Endothelial cell (in vitro differentiated cells): ENCODE results near the gene CDC42BPA. TPM values are rescaled to one million over a fixed set of nuclear protein-coding genes. Genes with fewer than 3 reads are reported as not detected.

Source experiments
- DNase-seq: peaks from one replicate; pipeline ENCODE4 v3.0.0; 2021; ENCODE audit warnings: low spot score
- H3K27ac Mint-ChIP-seq: one replicate; pipeline ENCODE4 v1.8.0; 2021; ENCODE audit warnings: mixed read lengths, inconsistent platforms; ENCODE audit not compliant: unreplicated experiment
- H3K27me3 Mint-ChIP-seq: one replicate; pipeline ENCODE4 v1.8.0; 2021; ENCODE audit warnings: mild to moderate bottlenecking, moderate library complexity, mixed read lengths, inconsistent platforms; ENCODE audit not compliant: unreplicated experiment
- H3K36me3 Mint-ChIP-seq: one replicate; pipeline ENCODE4 v1.8.0; 2021; ENCODE audit warnings: mild to moderate bottlenecking, low read depth, mixed read lengths, inconsistent platforms; ENCODE audit not compliant: unreplicated experiment
- H3K4me1 Mint-ChIP-seq: one replicate; pipeline ENCODE4 v1.8.0; 2021; ENCODE audit warnings: mild to moderate bottlenecking, mixed read lengths, inconsistent platforms; ENCODE audit not compliant: unreplicated experiment
- H3K4me3 Mint-ChIP-seq: one replicate; pipeline ENCODE4 v1.8.0; 2021; ENCODE audit warnings: mild to moderate bottlenecking, mixed read lengths, inconsistent platforms; ENCODE audit not compliant: unreplicated experiment
- H3K9me3 Mint-ChIP-seq: one replicate; pipeline ENCODE4 v1.8.0; 2021; ENCODE audit warnings: mixed read lengths, inconsistent platforms; ENCODE audit not compliant: unreplicated experiment
- total RNA-seq: library from RNA; stranded (reverse); fragmentation: NEBNext Ultra II Directional; extraction: Animal tissue kit (Norgen Biotek cat#: 25700); gene quantifications from one replicate; pipeline ENCODE4 v1.2.1, GENCODE V29; 2021; ENCODE audit not compliant: unreplicated experiment
- TF ChIP-seq, protein P1 (sequence below): fragments of 200-600 bp; sonication (generic); IDR thresholded peaks from one replicate; pipeline ENCODE4 v1.5.0; 2021; ENCODE audit warnings: antibody characterized with exemption; ENCODE audit not compliant: unreplicated experiment

Gene CDC42BPA
- total RNA-seq, 1 donor from 2014 or later = 41.4 TPM

DNA sequence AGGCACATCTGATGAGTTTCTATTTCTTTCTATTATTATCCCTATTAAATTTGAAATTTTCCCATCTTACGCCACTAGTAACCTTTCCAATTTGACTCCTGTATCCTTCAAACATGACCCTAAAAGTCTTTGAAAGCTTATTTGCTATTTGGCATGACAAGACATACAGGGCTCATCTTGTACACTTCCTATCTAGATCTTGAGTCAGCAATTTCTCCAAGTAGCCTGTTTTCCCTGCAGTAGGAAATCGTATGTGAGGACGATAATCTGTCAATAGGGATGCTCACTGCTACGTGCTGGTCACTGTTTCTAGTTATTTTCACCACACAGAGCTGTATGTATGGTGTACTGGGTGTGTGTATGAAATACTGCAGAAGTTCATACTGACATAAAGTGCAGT is 142.7 kb downstream of the CDC42BPA start:
- TF ChIP-seq, protein P1, sequence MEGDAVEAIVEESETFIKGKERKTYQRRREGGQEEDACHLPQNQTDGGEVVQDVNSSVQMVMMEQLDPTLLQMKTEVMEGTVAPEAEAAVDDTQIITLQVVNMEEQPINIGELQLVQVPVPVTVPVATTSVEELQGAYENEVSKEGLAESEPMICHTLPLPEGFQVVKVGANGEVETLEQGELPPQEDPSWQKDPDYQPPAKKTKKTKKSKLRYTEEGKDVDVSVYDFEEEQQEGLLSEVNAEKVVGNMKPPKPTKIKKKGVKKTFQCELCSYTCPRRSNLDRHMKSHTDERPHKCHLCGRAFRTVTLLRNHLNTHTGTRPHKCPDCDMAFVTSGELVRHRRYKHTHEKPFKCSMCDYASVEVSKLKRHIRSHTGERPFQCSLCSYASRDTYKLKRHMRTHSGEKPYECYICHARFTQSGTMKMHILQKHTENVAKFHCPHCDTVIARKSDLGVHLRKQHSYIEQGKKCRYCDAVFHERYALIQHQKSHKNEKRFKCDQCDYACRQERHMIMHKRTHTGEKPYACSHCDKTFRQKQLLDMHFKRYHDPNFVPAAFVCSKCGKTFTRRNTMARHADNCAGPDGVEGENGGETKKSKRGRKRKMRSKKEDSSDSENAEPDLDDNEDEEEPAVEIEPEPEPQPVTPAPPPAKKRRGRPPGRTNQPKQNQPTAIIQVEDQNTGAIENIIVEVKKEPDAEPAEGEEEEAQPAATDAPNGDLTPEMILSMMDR = no peak
- H3K36me3 Mint-ChIP-seq = no peaks in the 10 kb centered on the region
- no peak overlapping the region for H3K27ac Mint-ChIP-seq
- H3K4me1 Mint-ChIP-seq = no peaks in the 10 kb centered on the region
- no peaks in the 10 kb centered on the region for H3K27me3 Mint-ChIP-seq
- no peak for DNase-seq
- no peaks in the 10 kb centered on the region for H3K9me3 Mint-ChIP-seq
- no peak overlapping the region for H3K4me3 Mint-ChIP-seq

DNA sequence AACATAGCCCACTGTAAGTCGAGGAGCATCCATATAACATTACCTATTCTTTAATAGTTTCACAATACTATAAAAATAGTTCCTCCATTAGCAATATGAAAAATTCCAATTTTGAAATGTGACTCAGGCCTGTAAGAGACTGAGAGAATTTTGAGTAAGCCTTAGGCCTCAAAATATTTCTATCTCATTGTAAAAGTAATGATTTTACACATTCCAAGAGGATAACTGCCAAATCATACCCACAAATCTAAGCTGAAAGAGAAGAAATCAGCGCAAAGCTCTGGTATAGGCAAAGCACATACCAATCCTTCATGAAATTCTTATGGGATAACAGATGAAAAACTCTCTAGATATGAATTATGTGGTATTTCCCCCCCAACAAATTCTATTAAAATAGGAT is 144.1 kb downstream of the CDC42BPA start:
- TF ChIP-seq, protein P1 = no peak
- no peak overlapping the region for H3K4me3 Mint-ChIP-seq
- no peak for DNase-seq
- H3K4me1 Mint-ChIP-seq = no peaks in the 10 kb centered on the region
- no peak overlapping the region for H3K27ac Mint-ChIP-seq
- no peaks in the 10 kb centered on the region for H3K9me3 Mint-ChIP-seq
- H3K27me3 Mint-ChIP-seq = no peaks in the 10 kb centered on the region
- no peaks in the 10 kb centered on the region for H3K36me3 Mint-ChIP-seq

DNA sequence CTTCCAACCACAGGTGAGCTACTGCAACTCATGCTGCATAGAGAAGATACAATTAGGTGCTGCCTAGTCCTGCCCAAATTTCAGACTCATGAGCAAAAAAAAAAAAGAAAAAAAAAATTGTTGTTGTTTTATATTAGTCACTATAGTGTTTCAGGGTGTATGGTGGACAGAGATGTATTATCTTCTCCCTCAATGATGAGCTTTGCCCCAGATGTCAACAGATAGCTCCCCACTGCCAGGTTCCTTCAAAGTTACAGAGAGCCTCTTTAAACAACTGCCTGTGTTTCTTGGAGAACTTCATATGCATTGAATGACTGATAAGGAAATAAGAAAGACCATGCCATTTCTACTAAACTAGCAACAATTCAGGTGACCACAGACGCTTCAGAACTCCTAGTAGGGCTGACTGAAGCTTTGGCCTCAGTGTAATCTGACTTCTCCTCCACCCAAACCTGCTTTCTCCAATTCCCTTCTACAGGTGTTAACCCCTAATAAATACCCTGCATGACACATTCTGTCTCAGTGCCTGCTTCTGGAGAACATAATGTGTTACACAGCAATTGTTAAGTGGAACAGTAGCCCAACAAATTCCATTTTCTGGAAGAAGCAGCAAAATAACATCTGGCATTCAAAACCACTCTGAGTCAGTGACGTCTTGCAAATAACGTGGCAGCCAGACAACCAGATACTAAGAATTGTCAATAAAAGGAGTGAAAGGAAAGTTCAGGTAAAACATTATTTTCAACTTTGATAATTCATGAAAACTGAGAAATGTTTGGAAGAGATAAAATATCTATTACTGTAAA is 147.7 kb downstream of the CDC42BPA start:
- Mint-ChIP-seq H3K9me3 (no peaks in the 10 kb centered on the region), H3K36me3 (no peaks in the 10 kb centered on the region), H3K4me1 (no peaks in the 10 kb centered on the region), H3K27ac (no peak overlapping the region), H3K27me3 (peaks cover 2% of the 10 kb centered on the region), H3K4me3 (no peak overlapping the region)
- no peak for DNase-seq
- TF ChIP-seq, protein P1 = no peak

DNA sequence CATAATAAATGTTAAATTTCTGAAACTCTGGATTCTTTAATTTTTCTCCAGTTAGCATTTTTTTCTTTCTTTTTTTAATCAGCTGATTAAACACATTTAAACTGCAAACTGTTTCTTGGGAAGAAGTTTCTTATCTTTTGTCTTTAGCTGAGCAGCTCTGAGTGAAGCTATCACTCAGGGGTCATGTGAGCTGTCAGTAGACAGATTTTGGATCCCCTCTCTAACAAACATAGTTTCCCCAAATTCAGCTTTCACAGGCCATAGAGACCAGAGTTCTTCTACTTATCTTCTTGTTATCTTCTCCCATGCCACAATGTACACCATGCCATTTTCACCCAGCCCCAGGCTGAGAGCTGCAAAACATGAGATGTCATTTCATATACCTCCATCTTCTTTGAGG is 148.9 kb downstream of the CDC42BPA start:
- no peaks in the 10 kb centered on the region for H3K9me3 Mint-ChIP-seq
- H3K27ac Mint-ChIP-seq = no peak overlapping the region
- no peak for DNase-seq
- TF ChIP-seq, protein P1 = no peak
- H3K27me3 Mint-ChIP-seq = peaks cover 2% of the 10 kb centered on the region
- H3K4me3 Mint-ChIP-seq = no peak overlapping the region
- H3K4me1 Mint-ChIP-seq = no peaks in the 10 kb centered on the region
- H3K36me3 Mint-ChIP-seq = no peaks in the 10 kb centered on the region

DNA sequence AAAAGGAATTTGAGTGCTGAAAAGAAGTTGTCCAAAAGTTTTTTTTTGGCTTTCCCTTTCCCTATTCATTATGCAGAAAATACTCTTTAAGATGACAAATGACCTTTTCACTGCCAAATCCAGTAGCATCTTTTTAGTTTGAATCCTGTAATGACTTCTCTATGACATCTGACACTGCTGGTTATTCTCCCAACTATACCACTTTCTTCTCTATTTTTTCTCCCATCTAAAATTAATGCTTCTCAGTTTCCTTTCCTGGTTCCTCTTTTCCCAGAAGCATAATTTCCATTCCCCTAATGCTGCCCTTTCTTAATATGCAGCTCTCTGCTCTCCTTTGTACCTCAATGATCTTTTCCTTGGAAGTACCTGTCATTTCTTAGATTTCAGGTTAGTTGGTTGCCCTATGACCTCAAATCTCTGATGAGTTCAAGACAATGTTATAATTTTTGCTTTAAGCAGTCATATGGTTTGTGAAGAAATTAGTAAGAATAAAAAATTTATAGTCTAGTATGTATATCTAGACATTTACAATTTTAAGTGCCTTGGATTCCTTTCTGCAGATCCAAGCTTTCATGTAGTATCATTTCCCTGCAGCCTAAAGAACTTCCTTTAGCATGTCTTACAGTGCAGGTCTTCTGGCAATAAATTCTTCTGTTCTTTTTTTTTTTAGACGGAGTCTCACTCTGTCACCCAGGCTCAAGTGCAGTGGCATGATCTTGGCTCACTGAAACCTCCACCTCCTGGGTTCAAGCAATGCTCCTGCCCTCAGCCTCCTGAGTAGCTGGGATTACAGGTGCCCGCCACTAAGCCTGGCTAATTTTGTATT is 150.8 kb downstream of the CDC42BPA start:
- no peak overlapping the region for H3K27ac Mint-ChIP-seq
- no peaks in the 10 kb centered on the region for H3K9me3 Mint-ChIP-seq
- peaks cover 2% of the 10 kb centered on the region for H3K27me3 Mint-ChIP-seq
- H3K4me3 Mint-ChIP-seq = no peak overlapping the region
- DNase-seq = no peak
- TF ChIP-seq, protein P1 = no peak
- H3K4me1 Mint-ChIP-seq = no peaks in the 10 kb centered on the region
- no peaks in the 10 kb centered on the region for H3K36me3 Mint-ChIP-seq
